ENCODE data around the gene LETM1. TPM values are rescaled to one million over a fixed set of nuclear protein-coding genes. Genes with fewer than 3 reads are reported as not detected.

The LETM1 gene
- total RNA-seq, 1 donor from 2014 or later = 75.1 TPM

- DNase-seq (ENCODE audit: low spot score) = no peak
Observed at GRCh38 chr4:1830234-1830633, 25.7 kb downstream of the LETM1 start.

- DNase-seq (ENCODE audit: low spot score) = no peak
Observed at GRCh38 chr4:1826531-1827350, 29.2 kb downstream of the LETM1 start.

- no peak for DNase-seq (ENCODE audit: low spot score)
Observed at GRCh38 chr4:1825326-1825725, 30.6 kb downstream of the LETM1 start.

GRCh38 chr4:1824746-1825145 is 31.2 kb downstream of the LETM1 start:
- DNase-seq (ENCODE audit: low spot score) = no peak

GRCh38 chr4:1823545-1823932 is 32.4 kb downstream of the LETM1 start:
- no peak for DNase-seq (ENCODE audit: low spot score)

GRCh38 chr4:1822568-1823544 is 33.1 kb downstream of the LETM1 start:
- no peak for DNase-seq (ENCODE audit: low spot score)

- DNase-seq (ENCODE audit: low spot score) = no peak
Observed at GRCh38 chr4:1821679-1822567, 34.0 kb downstream of the LETM1 start.

GRCh38 chr4:1819816-1820215 is 36.1 kb downstream of the LETM1 start:
- no peak for DNase-seq (ENCODE audit: low spot score)

GRCh38 chr4:1819284-1819683 is 36.7 kb downstream of the LETM1 start:
- DNase-seq (ENCODE audit: low spot score) = no peak

- no peak for DNase-seq (ENCODE audit: low spot score)
Observed at GRCh38 chr4:1815997-1816860, 39.7 kb downstream of the LETM1 start.

- no peak for DNase-seq (ENCODE audit: low spot score)
Observed at GRCh38 chr4:1815096-1815996, 40.6 kb downstream of the LETM1 start.

- no peak for DNase-seq (ENCODE audit: low spot score)
Observed at GRCh38 chr4:1814453-1814852, 41.5 kb downstream of the LETM1 start.

- no peak for DNase-seq (ENCODE audit: low spot score)
Observed at GRCh38 chr4:1813915-1814314, 42.0 kb downstream of the LETM1 start.

- no peak for DNase-seq (ENCODE audit: low spot score)
Observed at GRCh38 chr4:1813231-1813630, 42.7 kb downstream of the LETM1 start.

- no peak for DNase-seq (ENCODE audit: low spot score)
Observed at GRCh38 chr4:1812720-1813119, 43.2 kb downstream of the LETM1 start.

- no peak for DNase-seq (ENCODE audit: low spot score)
Observed at GRCh38 chr4:1810765-1811164, 45.2 kb downstream of the LETM1 start.

GRCh38 chr4:1809754-1810502 is 46.0 kb downstream of the LETM1 start:
- DNase-seq (ENCODE audit: low spot score) = no peak

Measured in mesenteric fat pad (tissue), 1 donor.